Endothelial cell of umbilical vein (primary cell): Measurements from ENCODE around the gene MOK. TPM values are rescaled to one million over a fixed set of nuclear protein-coding genes. Genes with fewer than 3 reads are reported as not detected.

Experiments used
- BruUV-seq: library from RNA; stranded (reverse); fragments of 400-500 nt; replicated peaks from 2 replicates; lab custom pipeline; 2021; lab: Mats Ljungman, UMichigan
- CTCF ChIA-PET: fragments of 300-600, 350-600 bp; sonication (Branson Sonifier 250); formaldehyde crosslinking; loops from one replicate; lab custom pipeline; 2021; ENCODE audit warnings: antibody characterized with exemption, inconsistent platforms; lab: Charles Lee
- POLR2A ChIA-PET: fragments of 300-600, 350-600 bp; sonication (Branson Sonifier 250); formaldehyde crosslinking; loops from one replicate; lab custom pipeline; 2021; ENCODE audit warnings: antibody characterized with exemption, inconsistent platforms; lab: Charles Lee
- DNase-seq: peaks from one replicate; pipeline ENCODE4 v3.0.0-alpha.2; 2011; ENCODE audit warnings: low read depth, low spot score
- FAIRE-seq: peaks from 2 replicates; lab custom pipeline; 2011; peaks lifted over from hg19 to GRCh38; lab: Jason Lieb, UNC
- H2AFZ ChIP-seq: 2 replicates; pipeline ENCODE4 v1.6.0; 2012; ENCODE audit warnings: low read depth, low read length, control low read depth, inconsistent platforms
- H3K27ac ChIP-seq: 2 replicates; pipeline ENCODE4 v1.5.1; 2011; ENCODE audit warnings: low read depth, mild to moderate bottlenecking, control low read depth, low read length, moderate library complexity; ENCODE audit not compliant: insufficient read depth
- H3K27me3 ChIP-seq, 2 experiments: 2 replicates each; pipeline versions ENCODE4 v1.6.0 to v1.6.1; 2011; ENCODE audit warnings: low read length in 2 of 2, mixed read lengths in 1 of 2; ENCODE audit not compliant: control insufficient read depth in 2 of 2, insufficient read depth in 2 of 2
- H3K36me3 ChIP-seq, 2 experiments: 2 replicates in 1 of 2; 3 replicates in 1 of 2; pipeline ENCODE4 v1.5.1; 2011; ENCODE audit warnings: low read length in 2 of 2, mild to moderate bottlenecking in 1 of 2, moderate library complexity in 1 of 2; ENCODE audit not compliant: control insufficient read depth in 2 of 2, insufficient read depth in 2 of 2; ENCODE audit errors: extremely low read depth in 1 of 2
- H3K4me1 ChIP-seq: 3 replicates; pipeline ENCODE4 v1.5.1; 2011; ENCODE audit warnings: mild to moderate bottlenecking, low read length; ENCODE audit not compliant: control insufficient read depth, insufficient read depth; ENCODE audit errors: extremely low read depth
- H3K4me2 ChIP-seq: 2 replicates; pipeline ENCODE4 v1.6.1; 2011; ENCODE audit warnings: low read length, control low read depth, mixed read lengths; ENCODE audit not compliant: insufficient read depth
- H3K4me3 ChIP-seq, 3 experiments: fragments of 200-600 bp in 1 of 3; sonication (generic), shearing (Covaris generic) in 1 of 3; replicated peaks in 1 of 3; 2 replicates each; pipeline ENCODE4 v1.5.1; 2011 to 2016; ENCODE audit warnings: control low read depth in 3 of 3, low read length in 3 of 3, mild to moderate bottlenecking in 2 of 3, inconsistent platforms in 1 of 3, low read depth in 1 of 3, moderate library complexity in 1 of 3; ENCODE audit not compliant: insufficient read depth in 1 of 3
- H3K79me2 ChIP-seq: 2 replicates; pipeline ENCODE4 v1.6.0; 2012; ENCODE audit warnings: low read length, inconsistent platforms; ENCODE audit not compliant: control insufficient read depth, insufficient read depth
- H3K9ac ChIP-seq: replicated peaks from 2 replicates; pipeline ENCODE3; 2011; ENCODE audit warnings: low read length, control low read depth; ENCODE audit not compliant: insufficient read depth; ENCODE audit errors: extremely low read depth
- H3K9me1 ChIP-seq: replicated peaks from 3 replicates; pipeline ENCODE4 v1.6.0; 2011; ENCODE audit warnings: mild to moderate bottlenecking, low read length; ENCODE audit not compliant: control insufficient read depth, insufficient read depth; ENCODE audit errors: extremely low read depth
- H3K9me3 ChIP-seq: replicated peaks from 2 replicates; pipeline ENCODE4 v1.5.1; 2012; ENCODE audit warnings: low read length, inconsistent platforms; ENCODE audit not compliant: control insufficient read depth, insufficient read depth
- H4K20me1 ChIP-seq: replicated peaks from 2 replicates; pipeline ENCODE3; 2011; ENCODE audit warnings: mild to moderate bottlenecking, low read length; ENCODE audit not compliant: control insufficient read depth, insufficient read depth; ENCODE audit errors: extremely low read depth
- EZH2 ChIP-seq: IDR thresholded peaks from 2 replicates; pipeline ENCODE4 v1.6.1; 2012; ENCODE audit warnings: borderline replicate concordance, low read depth, mild to moderate bottlenecking, moderate library complexity, low read length, inconsistent platforms; ENCODE audit not compliant: severe bottlenecking
- FOS ChIP-seq: IDR thresholded peaks from 2 replicates; pipeline ENCODE4 v1.6.1; 2011; ENCODE audit warnings: mild to moderate bottlenecking, low read length, moderate library complexity, borderline replicate concordance; ENCODE audit not compliant: insufficient read depth
- GATA2 ChIP-seq: IDR thresholded peaks from 2 replicates; pipeline ENCODE4 v1.7.0; 2011; ENCODE audit warnings: low read depth, mild to moderate bottlenecking, moderate library complexity, mixed read lengths, low read length; ENCODE audit not compliant: insufficient read length, insufficient read depth
- POLR2AphosphoS5 ChIP-seq: IDR thresholded peaks from 2 replicates; pipeline ENCODE4 v1.6.1; 2012; ENCODE audit warnings: low read depth, mild to moderate bottlenecking, control low read depth, low read length, moderate library complexity; ENCODE audit not compliant: insufficient read depth
- dilution Hi-C: fragments of 300-500 bp; cut with MboI; formaldehyde crosslinking; loops from one replicate; pipeline ENCODE4 v1.15.0; 2019; ENCODE audit warnings: low sequenced_read_pairs; ENCODE audit not compliant: extremely low pct_ligation_motif_present
- intact Hi-C: fragments of 100-400 bp; cut with micrococcal nuclease; formaldehyde crosslinking; loops from one replicate; pipeline ENCODE4 v1.10.0; 2022
- polyA plus RNA-seq, 4 experiments: library from polyadenylated mRNA; depleted of rRNA in 3 of 4; stranded (reverse) in 3 of 4; unstranded in 1 of 4; fragments of >200 nt; gene quantifications; 2 replicates each; pipeline versions ENCODE4 v1.2.1 to v1.2.3, GENCODE V29; 2011 to 2012; ENCODE audit warnings: missing spikeins in 1 of 4
- total RNA-seq: library from RNA; stranded (reverse); gene quantifications from 2 replicates; pipeline ENCODE4 v1.2.3, GENCODE V29; 2021
- TF ChIP-seq, protein P1 (sequence below): IDR thresholded peaks from 2 replicates; pipeline ENCODE4 v1.6.1; 2011; ENCODE audit not compliant: insufficient read depth, insufficient read length

MOK gene
- total and polyA plus RNA-seq, 2 donors (not counting 3 experiments of a cell fraction or from before 2014, with no cell fraction given) = 6.1 to 8.6 TPM

DNA sequence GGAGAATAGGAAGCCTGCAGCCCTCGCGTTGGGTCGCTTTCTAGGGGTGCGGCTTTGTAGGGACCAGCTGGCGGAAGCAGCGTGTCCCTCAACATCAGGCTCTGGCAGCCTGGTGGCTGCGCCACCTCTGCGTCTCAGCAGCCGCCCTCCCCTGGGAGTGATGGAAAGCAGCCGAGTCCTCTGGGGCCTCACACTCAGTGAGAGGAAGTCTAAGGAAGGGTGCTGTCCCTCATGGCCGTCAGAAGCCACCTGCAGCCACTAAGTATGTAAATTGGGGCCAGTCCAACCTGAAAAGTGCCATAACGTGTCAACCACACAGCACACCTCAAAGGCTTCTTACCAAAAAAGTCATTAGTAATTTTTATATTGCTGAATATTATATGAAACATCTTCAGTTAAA is 84.9 kb downstream of the MOK start:
- Histone ChIP-seq H2AFZ (no peak overlapping the region), H3K9me1 (no peaks in the 10 kb centered on the region), H3K4me2 (no peak overlapping the region), H3K27me3 (no peaks in the 10 kb centered on the region), H3K36me3 (no peaks in the 10 kb centered on the region), H4K20me1 (no peaks in the 10 kb centered on the region), H3K4me3 (no peak overlapping the region), H3K4me1 (peaks cover 8% of the 10 kb centered on the region), H3K9ac (no peak overlapping the region), H3K9me3 (no peaks in the 10 kb centered on the region), H3K27ac (no peak overlapping the region), H3K79me2 (no peaks in the 10 kb centered on the region)
- POLR2A ChIA-PET = no interaction called here
- TF ChIP-seq FOS (no peak), EZH2 (no peak)
- dilution Hi-C loops (no loop called here), intact Hi-C loops (no loop called here)
- FAIRE-seq = no peak
- no TSS peak for BruUV-seq
- CTCF ChIA-PET = no interaction called here
- no peak for DNase-seq

DNA sequence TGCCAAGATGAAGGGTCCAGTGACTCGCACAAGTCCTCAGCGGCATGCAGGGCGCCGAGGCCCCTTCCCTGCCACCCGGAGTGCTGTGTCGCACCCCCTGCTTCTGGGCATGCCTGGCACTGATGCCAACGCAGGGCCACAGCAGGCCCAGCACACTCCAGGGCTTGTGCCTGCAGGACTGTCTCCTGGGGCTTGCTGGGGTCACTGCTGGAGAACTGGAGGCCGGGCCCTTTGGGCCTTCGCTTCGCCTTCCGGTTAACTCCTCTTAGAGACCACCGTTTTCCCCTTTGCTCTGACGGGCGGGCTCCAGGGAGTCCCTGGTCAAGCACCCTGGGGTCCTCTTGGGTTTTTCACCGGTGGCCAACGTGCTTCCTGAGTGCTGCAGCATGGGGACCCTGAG is 85.6 kb downstream of the MOK start:
- H3K4me1 ChIP-seq = peaks cover 8% of the 10 kb centered on the region
- no peaks in the 10 kb centered on the region for H3K27me3 ChIP-seq
- FAIRE-seq = no peak
- DNase-seq = no peak
- no peak for TF ChIP-seq EZH2
- TF ChIP-seq POLR2AphosphoS5 = no peak
- TF ChIP-seq, protein P1, sequence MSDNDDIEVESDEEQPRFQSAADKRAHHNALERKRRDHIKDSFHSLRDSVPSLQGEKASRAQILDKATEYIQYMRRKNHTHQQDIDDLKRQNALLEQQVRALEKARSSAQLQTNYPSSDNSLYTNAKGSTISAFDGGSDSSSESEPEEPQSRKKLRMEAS = no peak
- no peak for TF ChIP-seq FOS
- TF ChIP-seq GATA2 = no peak
- H3K27ac ChIP-seq = no peak overlapping the region
- H3K79me2 ChIP-seq = no peaks in the 10 kb centered on the region
- CTCF ChIA-PET = no interaction called here
- dilution Hi-C loops = no loop called here
- no peaks in the 10 kb centered on the region for H3K36me3 ChIP-seq
- intact Hi-C loops = no loop called here
- H2AFZ ChIP-seq = no peak overlapping the region
- H4K20me1 ChIP-seq = no peaks in the 10 kb centered on the region
- H3K9me1 ChIP-seq = no peaks in the 10 kb centered on the region
- no peak overlapping the region for H3K4me3 ChIP-seq
- H3K4me2 ChIP-seq = no peak overlapping the region
- POLR2A ChIA-PET = no interaction called here
- H3K9me3 ChIP-seq = no peaks in the 10 kb centered on the region
- BruUV-seq = no TSS peak
- no peak overlapping the region for H3K9ac ChIP-seq
